H9 (cell line): ENCODE data around the gene DNAJB4. TPM values are rescaled to one million over a fixed set of nuclear protein-coding genes. Genes with fewer than 3 reads are reported as not detected.

Source experiments
- DNase-seq: peaks from one replicate; pipeline ENCODE4 v3.0.0-alpha.2; 2017
- H2AFZ ChIP-seq: one replicate; pipeline ENCODE4 v1.6.1; 2013; ENCODE audit warnings: mild to moderate bottlenecking, low read length, control low read depth, moderate library complexity
- H2AK5ac ChIP-seq: 2 replicates; pipeline ENCODE4 v1.6.1; 2013; ENCODE audit warnings: low read length, control low read depth, mixed read lengths; ENCODE audit not compliant: insufficient read length
- H2BK120ac ChIP-seq: one replicate; pipeline ENCODE4 v1.6.1; 2013; ENCODE audit warnings: low read depth, mild to moderate bottlenecking, low read length, control low read depth, inconsistent platforms; ENCODE audit not compliant: poor library complexity, severe bottlenecking
- H2BK12ac ChIP-seq: 2 replicates; pipeline ENCODE4 v1.6.1; 2013; ENCODE audit warnings: low read length, control low read depth, mixed read lengths, low read depth; ENCODE audit not compliant: insufficient read length
- H2BK15ac ChIP-seq: 2 replicates; pipeline ENCODE4 v1.6.1; 2013; ENCODE audit warnings: low read depth, low read length, control low read depth
- H2BK20ac ChIP-seq: one replicate; pipeline ENCODE4 v1.6.1; 2013; ENCODE audit warnings: low read depth, mild to moderate bottlenecking, low read length, control low read depth, inconsistent platforms; ENCODE audit not compliant: poor library complexity, severe bottlenecking
- H2BK5ac ChIP-seq: 2 replicates; pipeline ENCODE4 v1.6.1; 2013; ENCODE audit warnings: low read length, control low read depth, mixed read lengths; ENCODE audit not compliant: insufficient read length
- H3K14ac ChIP-seq: 2 replicates; pipeline ENCODE4 v1.6.1; 2013; ENCODE audit warnings: low read length, control low read depth; ENCODE audit not compliant: insufficient read depth
- H3K18ac ChIP-seq: 2 replicates; pipeline ENCODE4 v1.6.1; 2013; ENCODE audit warnings: low read depth, mild to moderate bottlenecking, mixed read lengths, low read length, control low read depth; ENCODE audit not compliant: insufficient read length
- H3K23ac ChIP-seq: 2 replicates; pipeline ENCODE4 v1.6.1; 2013; ENCODE audit warnings: low read length, control low read depth, mixed read lengths, low read depth; ENCODE audit not compliant: insufficient read length
- H3K23me2 ChIP-seq: 2 replicates; pipeline ENCODE4 v1.6.1; 2013; ENCODE audit warnings: low read depth, mild to moderate bottlenecking, mixed read lengths, low read length, control low read depth; ENCODE audit not compliant: insufficient read length, poor library complexity, severe bottlenecking
- H3K27ac ChIP-seq: 2 replicates; pipeline ENCODE4 v1.5.1; 2013; ENCODE audit warnings: low read length, control low read depth, mixed read lengths, low read depth; ENCODE audit not compliant: insufficient read length
- H3K27me3 ChIP-seq: 2 replicates; pipeline ENCODE4 v1.6.1; 2013; ENCODE audit warnings: low read length, control low read depth, inconsistent platforms; ENCODE audit not compliant: insufficient read depth
- H3K4ac ChIP-seq: 2 replicates; pipeline ENCODE4 v1.6.1; 2013; ENCODE audit warnings: low read depth, mild to moderate bottlenecking, control low read depth, inconsistent platforms, low read length, moderate library complexity
- H3K4me1 ChIP-seq: 2 replicates; pipeline ENCODE4 v1.6.1; 2013; ENCODE audit warnings: low read length, control low read depth, inconsistent platforms; ENCODE audit not compliant: insufficient read depth
- H3K4me2 ChIP-seq: 2 replicates; pipeline ENCODE4 v1.6.1; 2013; ENCODE audit warnings: low read length, control low read depth, mixed read lengths; ENCODE audit not compliant: insufficient read length, insufficient read depth
- H3K56ac ChIP-seq: 2 replicates; pipeline ENCODE4 v1.6.1; 2013; ENCODE audit warnings: low read depth, mild to moderate bottlenecking, mixed read lengths, low read length, control low read depth; ENCODE audit not compliant: insufficient read length
- H3K79me1 ChIP-seq: 2 replicates; pipeline ENCODE4 v1.6.1; 2013; ENCODE audit warnings: low read depth, mild to moderate bottlenecking, moderate library complexity, low read length, control low read depth, inconsistent platforms; ENCODE audit not compliant: insufficient read depth, poor library complexity, severe bottlenecking
- H3K79me2 ChIP-seq: 2 replicates; pipeline ENCODE4 v1.6.1; 2013; ENCODE audit warnings: low read length, control low read depth, inconsistent platforms; ENCODE audit not compliant: insufficient read depth
- H3K9ac ChIP-seq: 2 replicates; pipeline ENCODE4 v1.6.1; 2013; ENCODE audit warnings: low read length, control low read depth, mixed read lengths; ENCODE audit not compliant: insufficient read length; ENCODE audit errors: extremely low read depth
- H3K9me3 ChIP-seq: one replicate; pipeline ENCODE4 v1.6.1; 2013; ENCODE audit warnings: low read depth, low read length, inconsistent platforms; ENCODE audit not compliant: control insufficient read depth
- H3T11ph ChIP-seq: one replicate; pipeline ENCODE4 v1.6.1; 2013; ENCODE audit warnings: mild to moderate bottlenecking, low read length, control low read depth, inconsistent platforms
- H4K20me1 ChIP-seq: one replicate; pipeline ENCODE4 v1.6.1; 2013; ENCODE audit not compliant: control insufficient read depth, insufficient read length, insufficient read depth
- H4K5ac ChIP-seq: 2 replicates; pipeline ENCODE4 v1.6.1; 2013; ENCODE audit warnings: low read depth, mild to moderate bottlenecking, mixed read lengths, low read length, control low read depth; ENCODE audit not compliant: insufficient read length
- H4K8ac ChIP-seq: replicated peaks from 2 replicates; pipeline ENCODE4 v1.6.1; 2013; ENCODE audit warnings: low read length, control low read depth, mixed read lengths, low read depth; ENCODE audit not compliant: insufficient read length
- H4K91ac ChIP-seq: 2 replicates; pipeline ENCODE4 v1.6.1; 2013; ENCODE audit warnings: low read depth, mild to moderate bottlenecking, moderate library complexity, mixed read lengths, low read length, control low read depth; ENCODE audit not compliant: insufficient read length
- H3K27ac Mint-ChIP-seq, 3 experiments: 2 replicates in 2 of 3; 3 replicates in 1 of 3; pipeline ENCODE4 v1.8.0; 2020 to 2021; ENCODE audit warnings: mixed read lengths in 3 of 3, mild to moderate bottlenecking in 1 of 3, moderate library complexity in 1 of 3
- H3K27me3 Mint-ChIP-seq: 2 replicates; pipeline ENCODE4 v1.8.0; 2021; ENCODE audit warnings: low read depth, mild to moderate bottlenecking, moderate library complexity, mixed read lengths
- H3K36me3 Mint-ChIP-seq, 3 experiments: 2 replicates in 2 of 3; 3 replicates in 1 of 3; pipeline ENCODE4 v1.8.0; 2020 to 2021; ENCODE audit warnings: low read depth in 3 of 3, mixed read lengths in 3 of 3; ENCODE audit not compliant: insufficient read depth in 1 of 3
- H3K4me1 Mint-ChIP-seq, 2 experiments: 2 replicates each; pipeline ENCODE4 v1.8.0; 2020; ENCODE audit warnings: mixed read lengths in 2 of 2
- H3K4me3 Mint-ChIP-seq, 2 experiments: 2 replicates in 1 of 2; 3 replicates in 1 of 2; pipeline ENCODE4 v1.8.0; 2020 to 2021; ENCODE audit warnings: mild to moderate bottlenecking in 2 of 2, mixed read lengths in 2 of 2, moderate library complexity in 1 of 2
- H3K9me3 Mint-ChIP-seq, 2 experiments: 2 replicates in 1 of 2; 3 replicates in 1 of 2; pipeline ENCODE4 v1.8.0; 2020; ENCODE audit warnings: mild to moderate bottlenecking in 2 of 2, mixed read lengths in 2 of 2, moderate library complexity in 1 of 2
- WGBS: extraction: QIAGEN DNeasy Blood & Tissue Kit; methylation state at CpG from one replicate; pipeline ENCODE4 v1.1.7; 2013; ENCODE audit warnings: missing lambda C conversion rate, low lambda C conversion rate, mixed read lengths; ENCODE audit not compliant: insufficient read length; ENCODE audit errors: extremely low coverage; 5-methylcytosine and 5-hydroxymethylcytosine counted together
- total RNA-seq: library from RNA; stranded (reverse); gene quantifications from 2 replicates; pipeline ENCODE4 v1.2.1, GENCODE V29; 2021
- TF ChIP-seq, protein P1 (sequence below): fragments of 200-600 bp; sonication (generic); conservative IDR thresholded peaks from 3 replicates; pipeline ENCODE4 v1.8.0; 2021; ENCODE audit warnings: antibody characterized with exemption, mild to moderate bottlenecking

The DNAJB4 gene
- total RNA-seq, 1 experiment from 2014 or later, result 8.1 TPM

GRCh38 chr1:77987919-77988318, 16.8 kb upstream of the DNAJB4 start:
- Histone ChIP-seq H3K79me2 (peaks cover 9% of the 10 kb centered on the region; the same call in 1 of the 2 replicates), H3K23ac (no peak overlapping the region), H2AFZ (no peak overlapping the region), H4K91ac (no peak overlapping the region), H2BK120ac (no peak overlapping the region), H2BK20ac (no peak overlapping the region), H2BK5ac (no peak overlapping the region), H3K9me3 (no peaks in the 10 kb centered on the region), H3K9ac (no peak overlapping the region), H2BK15ac (no peak overlapping the region), H3K4ac (no peak overlapping the region), H3K27me3 (no peaks in the 10 kb centered on the region), H4K8ac (no peak overlapping the region), H4K20me1 (no peaks in the 10 kb centered on the region), H3K56ac (no peak overlapping the region), H2AK5ac (no peak overlapping the region), H3K27ac (no peak overlapping the region), H3K4me2 (no peak overlapping the region), H3K18ac (no peak overlapping the region), H3K79me1 (peaks cover 1% of the 10 kb centered on the region), H3K14ac (no peak overlapping the region), H4K5ac (no peak overlapping the region), H3K4me1 (no peaks in the 10 kb centered on the region), H3T11ph (no peak overlapping the region), H3K23me2 (no peaks in the 10 kb centered on the region), H2BK12ac (no peak overlapping the region)
- no peaks in the 10 kb centered on the region for H3K9me3 Mint-ChIP-seq
- H3K4me3 Mint-ChIP-seq, result no peak overlapping the region
- no peak for DNase-seq
- no peaks in the 10 kb centered on the region for H3K27me3 Mint-ChIP-seq
- TF ChIP-seq, protein P1, sequence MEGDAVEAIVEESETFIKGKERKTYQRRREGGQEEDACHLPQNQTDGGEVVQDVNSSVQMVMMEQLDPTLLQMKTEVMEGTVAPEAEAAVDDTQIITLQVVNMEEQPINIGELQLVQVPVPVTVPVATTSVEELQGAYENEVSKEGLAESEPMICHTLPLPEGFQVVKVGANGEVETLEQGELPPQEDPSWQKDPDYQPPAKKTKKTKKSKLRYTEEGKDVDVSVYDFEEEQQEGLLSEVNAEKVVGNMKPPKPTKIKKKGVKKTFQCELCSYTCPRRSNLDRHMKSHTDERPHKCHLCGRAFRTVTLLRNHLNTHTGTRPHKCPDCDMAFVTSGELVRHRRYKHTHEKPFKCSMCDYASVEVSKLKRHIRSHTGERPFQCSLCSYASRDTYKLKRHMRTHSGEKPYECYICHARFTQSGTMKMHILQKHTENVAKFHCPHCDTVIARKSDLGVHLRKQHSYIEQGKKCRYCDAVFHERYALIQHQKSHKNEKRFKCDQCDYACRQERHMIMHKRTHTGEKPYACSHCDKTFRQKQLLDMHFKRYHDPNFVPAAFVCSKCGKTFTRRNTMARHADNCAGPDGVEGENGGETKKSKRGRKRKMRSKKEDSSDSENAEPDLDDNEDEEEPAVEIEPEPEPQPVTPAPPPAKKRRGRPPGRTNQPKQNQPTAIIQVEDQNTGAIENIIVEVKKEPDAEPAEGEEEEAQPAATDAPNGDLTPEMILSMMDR, result no peak
- H3K27ac Mint-ChIP-seq, result no peak overlapping the region
- no CpG with 5 or more reads among the region's 2 CpGs for WGBS
- peaks cover 31 to 38% of the 10 kb centered on the region in 2 experiments for H3K4me1 Mint-ChIP-seq
- H3K36me3 Mint-ChIP-seq, result peaks cover under 1 to 14% (median 9%) of the 10 kb centered on the region in 3 experiments; a peak in 5 of 7 replicates
